Measurements from ENCODE around the gene SLC24A3. TPM values are rescaled to one million over a fixed set of nuclear protein-coding genes. Genes with fewer than 3 reads are reported as not detected.
"Not testable (repeated sequence)": the region's sequence is repeated elsewhere in the genome, so short reads cannot be mapped to it uniquely, and the experiment has no call there.

Gene SLC24A3
- total RNA-seq, 1 experiment from 2014 or later = 9.6 TPM

DNA sequence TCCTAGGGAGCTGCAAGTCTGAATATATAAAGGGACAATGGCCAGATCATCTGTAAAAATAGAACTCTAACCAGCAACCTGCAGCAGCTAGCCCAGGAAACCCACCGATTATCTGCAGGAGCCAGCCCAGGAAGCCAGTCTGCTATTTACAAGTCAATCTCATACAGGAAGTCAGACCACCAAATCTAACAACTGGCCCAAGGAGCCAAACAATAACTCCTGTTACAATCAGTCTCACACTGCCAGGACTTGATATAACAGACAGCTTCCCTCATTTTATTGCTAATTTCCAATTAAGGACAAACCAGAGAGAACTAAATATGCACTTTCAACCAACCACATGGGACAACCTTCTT is 531.2 kb downstream of the SLC24A3 start:
- no peak for DNase-seq (ENCODE audit: low read depth)

DNA sequence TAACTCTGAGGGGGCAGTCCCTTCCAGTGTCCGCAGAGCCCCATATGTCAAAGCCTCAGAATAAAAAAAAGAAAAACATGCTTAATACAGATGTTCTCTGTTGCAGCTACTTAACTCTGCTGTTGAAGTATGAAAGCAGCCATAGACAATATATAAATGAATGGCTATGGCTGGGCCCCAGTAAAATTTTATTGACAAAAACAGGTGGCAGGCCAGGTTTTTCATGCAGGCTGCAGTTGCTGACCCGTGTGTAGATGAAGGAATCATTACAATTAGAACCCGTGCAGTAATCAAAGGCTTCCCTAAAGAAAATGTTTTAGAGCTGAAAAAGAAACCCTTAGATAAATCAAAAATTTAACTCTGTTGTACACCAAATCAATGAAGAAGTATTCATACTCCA is 532.7 kb downstream of the SLC24A3 start:
- no peak for DNase-seq (ENCODE audit: low read depth)

DNA sequence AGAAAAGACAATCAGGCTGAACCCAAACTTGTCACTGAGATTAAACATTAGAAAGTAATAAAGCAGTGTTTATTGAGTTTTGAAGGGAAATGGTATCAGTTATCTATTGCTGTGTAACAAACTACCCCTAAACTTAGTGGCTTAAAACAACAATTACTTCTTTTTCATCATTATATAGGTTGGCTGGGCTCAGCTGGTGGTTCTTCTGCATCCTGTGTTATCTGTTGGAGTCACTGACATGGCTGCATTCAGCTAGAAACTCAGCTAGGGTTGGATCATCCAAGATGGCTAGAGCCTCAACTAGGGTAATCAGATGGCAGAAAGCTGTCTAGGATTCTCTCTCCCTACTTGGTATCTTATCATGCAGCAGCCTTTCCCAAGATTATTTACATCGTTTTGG is 533.1 kb downstream of the SLC24A3 start:
- DNase-seq (ENCODE audit: low read depth) = no peak

DNA sequence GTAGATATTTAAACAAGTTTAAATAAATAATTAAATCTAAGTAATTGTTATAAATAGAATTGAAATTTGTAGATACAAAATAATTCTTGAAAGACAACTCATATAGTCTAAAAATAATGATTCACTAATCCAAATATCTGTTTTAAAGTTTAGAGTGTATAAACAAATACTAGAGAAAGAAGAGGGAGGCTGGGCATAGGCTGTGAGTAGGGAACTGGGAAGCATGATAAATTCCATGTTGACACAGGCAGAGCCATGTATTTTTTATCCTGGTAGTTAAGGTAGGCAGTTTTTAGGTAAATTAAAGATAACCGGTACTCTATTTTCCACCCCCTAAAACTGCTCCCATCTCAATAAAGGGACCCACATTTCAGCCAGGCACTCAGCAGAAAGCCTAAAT is 534.0 kb downstream of the SLC24A3 start:
- no peak for DNase-seq (ENCODE audit: low read depth)

DNA sequence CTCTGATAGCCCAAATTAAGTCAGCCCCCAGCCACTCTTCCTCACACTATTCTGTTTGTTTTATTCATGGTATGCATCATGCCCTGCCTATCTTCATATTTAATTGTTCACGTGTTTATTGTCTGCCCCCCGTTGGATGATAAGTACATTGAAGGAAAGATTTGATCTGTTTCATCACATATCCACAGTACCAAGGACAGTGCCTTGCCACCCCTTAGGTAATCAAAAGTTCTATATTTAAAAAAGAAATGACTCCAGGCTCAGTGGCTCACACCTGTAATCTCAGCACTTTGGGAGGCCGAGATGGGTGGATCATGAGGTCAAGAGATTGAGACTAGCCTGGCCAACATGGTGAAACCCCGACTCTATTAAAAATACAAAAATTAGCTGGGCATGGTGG is 535.5 kb downstream of the SLC24A3 start:
- no peak for DNase-seq (ENCODE audit: low read depth)

DNA sequence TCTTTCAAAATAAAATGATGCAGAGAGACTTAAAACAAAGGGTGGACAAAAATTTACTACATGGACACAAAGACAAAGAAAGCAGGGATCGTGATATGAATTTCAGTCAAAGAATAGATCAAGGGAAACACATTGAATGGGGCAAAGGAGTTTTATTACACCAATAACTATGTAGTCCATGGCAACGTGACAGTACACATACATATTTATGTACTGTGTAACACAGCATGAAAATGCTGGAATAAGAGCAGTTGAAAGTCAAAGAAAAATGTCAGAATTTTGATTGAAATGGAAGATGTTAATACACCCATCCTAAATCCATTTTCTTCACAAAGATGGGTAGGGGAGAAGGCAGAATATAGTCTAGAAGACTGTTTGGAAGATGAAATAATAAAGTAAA is 536.2 kb downstream of the SLC24A3 start:
- no peak for DNase-seq (ENCODE audit: low read depth)

DNA sequence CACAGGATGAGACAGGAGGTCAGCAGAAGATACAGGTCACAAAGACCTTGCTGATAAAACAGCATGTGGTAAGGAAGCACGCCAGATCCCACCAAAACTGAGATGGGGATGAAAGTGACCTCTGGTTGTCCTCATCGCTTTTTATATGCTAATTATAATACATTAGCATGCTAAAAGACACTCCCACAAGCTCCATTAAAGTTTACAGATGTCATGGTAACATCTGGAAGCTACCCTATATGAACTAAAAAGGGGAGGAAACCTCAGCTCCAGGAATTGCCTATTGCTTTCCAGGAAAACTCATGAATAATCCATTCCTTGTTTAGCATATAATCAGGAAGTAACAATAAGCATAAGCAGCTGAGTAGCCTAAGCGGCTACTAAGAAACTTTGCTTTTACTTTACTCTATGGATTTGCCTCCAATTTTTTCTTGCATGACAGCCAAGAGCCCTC is 537.2 kb downstream of the SLC24A3 start:
- DNase-seq (ENCODE audit: low read depth) = no peak

DNA sequence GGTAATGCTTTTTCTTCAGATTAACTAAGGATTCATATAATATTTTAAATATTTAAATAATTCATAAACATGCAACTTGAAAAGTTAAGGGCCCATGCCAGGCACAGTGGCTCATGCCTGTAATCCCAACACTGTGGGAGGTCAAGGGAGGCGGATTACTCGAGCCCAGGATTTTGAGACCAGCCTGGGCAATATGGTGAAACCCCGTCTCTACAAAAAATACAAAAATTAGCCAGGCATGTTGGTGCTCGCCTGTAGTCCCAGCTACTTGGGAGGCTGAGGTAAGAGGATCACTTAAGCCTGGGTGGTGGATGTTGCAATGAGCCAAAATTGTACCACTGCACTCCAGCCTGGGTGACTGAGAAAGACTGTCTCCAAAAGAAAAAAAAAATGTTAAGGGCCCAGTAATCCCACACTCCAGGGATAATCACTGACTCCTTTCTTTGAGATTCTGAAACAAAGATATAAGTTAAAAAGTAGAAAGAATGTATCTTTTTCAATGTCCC is 537.7 kb downstream of the SLC24A3 start:
- no peak for DNase-seq (ENCODE audit: low read depth)

DNA sequence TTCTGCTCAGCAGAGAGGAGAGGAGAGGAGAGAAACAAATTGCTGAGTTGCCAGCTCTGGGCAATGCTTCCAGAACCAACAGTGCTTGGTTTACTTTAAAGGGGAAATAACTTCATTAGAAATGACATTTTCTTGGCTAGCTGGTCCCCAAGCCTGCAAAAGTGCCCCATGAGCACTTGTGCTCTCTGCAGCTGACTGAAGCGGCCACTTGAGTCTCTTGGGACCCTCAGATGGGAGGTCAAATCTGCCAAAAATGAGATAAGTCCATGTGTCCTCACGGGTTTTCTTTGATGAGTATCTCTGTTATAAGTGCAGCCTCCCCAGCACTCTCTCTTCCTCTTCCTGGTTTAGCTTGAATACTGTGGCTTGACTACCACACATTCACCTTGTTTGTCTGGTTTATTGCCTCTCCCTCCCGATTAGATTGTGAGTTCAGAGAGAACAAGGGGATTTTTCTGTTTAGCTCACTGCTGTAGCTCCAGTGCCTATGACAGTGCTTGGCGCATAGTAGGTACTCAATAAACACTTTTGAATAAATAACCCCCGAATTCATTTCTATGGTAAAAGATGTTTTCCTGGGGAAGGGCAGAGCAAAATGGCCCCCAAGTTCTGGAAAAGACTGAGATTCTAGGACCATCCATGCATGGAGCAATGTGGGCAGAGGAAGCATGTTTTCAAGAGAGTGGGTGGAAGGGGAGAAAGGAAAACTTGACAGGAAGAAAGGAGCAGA is 538.6 kb downstream of the SLC24A3 start:
- no peak for DNase-seq (ENCODE audit: low read depth)

DNA sequence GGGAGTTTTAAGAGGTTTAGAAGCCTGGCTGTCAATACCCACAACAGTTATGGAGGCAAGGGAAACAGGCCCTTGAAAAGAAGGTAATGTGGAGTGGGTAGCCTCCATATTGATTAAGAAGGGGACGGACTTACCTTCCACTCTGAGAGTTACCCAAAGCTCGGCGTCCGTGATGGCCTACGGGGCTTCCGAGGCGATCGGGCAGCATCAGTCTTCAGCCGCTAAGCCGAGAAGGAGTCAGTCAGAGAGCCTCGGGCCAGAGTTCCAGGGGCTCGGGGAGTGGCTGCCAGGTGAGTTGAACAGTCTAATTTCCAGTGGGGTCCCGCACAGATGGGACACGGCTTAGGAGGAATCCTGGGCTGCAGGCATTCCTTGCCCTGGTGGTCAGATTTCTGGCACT is 541.8 kb downstream of the SLC24A3 start:
- not testable (repeated sequence) for DNase-seq (ENCODE audit: low read depth)

DNA sequence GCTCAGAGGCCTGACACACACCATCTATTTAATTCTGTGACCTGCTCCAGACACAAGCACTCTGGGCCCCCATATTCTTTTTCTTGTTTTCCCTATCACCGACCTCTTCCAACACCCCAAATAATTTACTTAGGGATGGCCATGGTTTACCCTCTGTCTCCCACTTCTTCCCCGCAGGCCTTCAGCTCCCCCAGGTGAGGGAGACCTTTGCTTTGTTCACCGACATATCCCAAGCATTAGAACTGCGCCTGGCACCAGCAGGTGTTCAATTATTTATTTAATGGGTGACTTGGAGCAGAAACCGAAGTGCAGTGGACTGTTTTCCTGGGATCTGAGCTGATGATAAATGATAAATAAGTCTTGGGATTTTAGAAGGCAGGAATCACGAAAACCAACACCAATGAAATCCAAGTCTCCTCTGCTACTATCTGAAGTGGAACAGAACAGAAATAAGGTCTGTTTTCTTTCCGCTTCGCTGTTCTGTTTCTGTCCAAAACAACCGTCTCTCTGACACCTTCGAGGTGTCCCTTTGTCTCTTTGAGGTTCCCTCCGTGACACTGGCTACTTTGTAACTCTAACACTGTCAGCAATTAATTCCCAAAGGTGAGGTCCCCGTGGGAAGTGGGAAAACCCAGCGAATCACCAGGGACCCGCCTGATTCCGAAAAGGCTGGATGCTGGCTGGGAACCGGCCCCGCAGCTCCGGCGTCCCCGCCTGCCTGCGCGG is 544.5 kb downstream of the SLC24A3 start:
- DNase-seq (ENCODE audit: low read depth) = no peak

DNA sequence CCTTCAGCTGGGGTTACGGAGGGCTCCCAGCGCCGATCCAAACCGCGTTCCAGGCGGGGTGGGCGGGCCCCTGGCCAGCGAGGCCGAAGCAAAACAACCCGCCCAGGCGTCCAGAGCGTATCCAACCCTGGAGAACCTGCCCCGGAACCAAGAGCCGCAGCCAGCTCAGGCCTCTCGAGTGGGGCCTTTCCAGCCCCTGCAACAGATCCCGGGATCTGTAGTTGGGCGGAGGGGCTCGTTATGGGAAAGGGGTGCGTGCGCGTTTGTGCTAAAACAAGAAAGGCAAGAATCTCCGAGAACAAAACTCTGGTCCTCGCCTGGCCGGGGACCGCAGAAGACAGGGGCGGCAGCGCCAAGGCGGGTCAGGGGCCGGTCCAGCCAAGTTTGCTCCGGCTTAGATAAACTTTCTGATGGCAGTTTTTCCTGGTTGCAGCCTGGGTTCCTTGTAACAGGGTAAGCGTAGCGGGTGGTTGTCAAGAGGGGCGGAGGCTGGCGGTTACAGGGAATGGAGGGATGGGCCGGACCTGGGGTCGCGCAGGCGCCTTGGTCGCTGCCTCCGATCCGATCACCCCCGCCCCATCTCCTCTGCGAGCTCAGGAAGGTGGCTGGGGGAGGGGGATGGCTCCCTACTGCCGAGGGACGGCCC is 545.2 kb downstream of the SLC24A3 start:
- DNase-seq (ENCODE audit: low read depth) = peak; percentile 93

DNA sequence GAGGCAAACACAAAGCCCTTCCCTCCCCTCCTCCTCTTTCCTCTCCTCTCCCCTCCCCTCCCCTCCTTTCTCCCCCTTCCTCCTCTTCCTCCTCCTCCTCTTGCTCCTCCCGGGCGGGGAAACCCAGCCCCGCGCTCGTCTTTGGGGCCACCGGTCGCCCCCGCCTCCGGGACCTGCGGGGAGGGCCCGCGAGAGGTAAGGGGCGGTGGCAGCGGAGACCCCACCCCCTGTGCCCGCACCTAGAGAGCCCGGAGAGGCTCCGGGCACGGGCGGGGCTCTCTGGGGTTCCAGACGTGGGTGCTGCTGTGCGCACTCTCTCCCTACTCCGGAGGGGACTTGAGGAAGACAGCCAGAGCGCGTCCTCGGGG is 545.7 kb downstream of the SLC24A3 start, which contains the start of gene RIN2:
RIN2 (plus strand) TSS at position 126 of the 368 bp plus-strand sequence. CDS start 131,344 bp downstream, outside the sequence.
- no peak for DNase-seq (ENCODE audit: low read depth)

DNA sequence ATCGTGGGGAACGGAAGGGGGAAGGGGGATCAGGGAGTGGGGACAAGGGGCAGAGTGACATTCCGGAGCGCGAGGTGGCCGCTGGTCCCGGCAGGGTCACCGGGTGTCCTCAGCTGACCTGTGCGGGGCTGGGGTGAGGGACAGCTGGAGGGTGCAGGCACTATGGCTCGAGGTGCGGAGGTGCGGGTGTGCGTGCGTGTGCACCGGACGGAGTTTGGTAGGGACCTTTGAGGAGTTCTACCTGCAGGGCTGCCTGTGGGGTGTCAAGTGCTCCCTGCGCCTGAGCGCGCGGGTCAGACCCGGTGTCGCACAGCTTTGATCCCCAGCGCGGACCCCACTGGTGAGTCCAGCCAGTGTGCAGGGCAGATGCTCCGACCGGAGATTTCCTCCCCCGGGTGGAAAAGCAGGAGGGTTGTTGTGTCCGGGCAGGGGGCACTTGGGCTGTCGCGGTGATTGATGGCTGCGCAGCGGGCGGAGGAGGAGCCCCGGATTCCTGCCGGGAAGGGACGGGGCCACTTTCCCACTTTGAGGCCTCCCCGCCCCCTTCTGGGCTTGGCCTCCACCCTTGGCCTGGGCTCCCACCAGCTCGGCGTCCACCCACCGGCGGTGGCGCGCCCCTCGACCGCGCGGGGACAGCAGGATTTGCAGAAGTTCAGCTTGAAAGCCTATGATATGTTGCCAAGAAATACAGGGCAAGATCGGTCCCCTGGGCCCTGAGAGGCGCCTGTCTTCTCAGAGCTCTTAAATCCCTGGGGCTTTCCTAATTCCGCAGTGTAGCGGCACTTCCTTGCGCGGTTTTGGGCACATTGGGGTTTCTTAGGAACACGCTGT is 546.3 kb downstream of the SLC24A3 start:
- peak; percentile 84 for DNase-seq (ENCODE audit: low read depth)

DNA sequence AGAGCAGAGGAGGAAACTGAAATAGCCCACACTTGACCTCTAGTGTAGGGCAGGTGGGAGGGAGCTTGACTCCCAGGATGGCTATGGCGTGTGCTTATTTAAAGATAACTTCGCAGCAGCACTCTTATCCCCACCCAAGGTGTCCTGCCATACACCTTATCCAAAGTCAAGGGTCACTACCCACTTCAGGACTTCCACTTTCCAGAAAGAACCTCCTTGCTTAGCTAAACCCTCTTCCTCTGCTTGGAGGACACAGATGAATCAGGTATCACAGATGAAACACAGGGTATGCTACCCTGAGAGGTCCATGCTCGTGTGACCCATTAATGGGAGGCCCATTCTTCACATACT is 547.9 kb downstream of the SLC24A3 start:
- DNase-seq (ENCODE audit: low read depth) = no peak

DNA sequence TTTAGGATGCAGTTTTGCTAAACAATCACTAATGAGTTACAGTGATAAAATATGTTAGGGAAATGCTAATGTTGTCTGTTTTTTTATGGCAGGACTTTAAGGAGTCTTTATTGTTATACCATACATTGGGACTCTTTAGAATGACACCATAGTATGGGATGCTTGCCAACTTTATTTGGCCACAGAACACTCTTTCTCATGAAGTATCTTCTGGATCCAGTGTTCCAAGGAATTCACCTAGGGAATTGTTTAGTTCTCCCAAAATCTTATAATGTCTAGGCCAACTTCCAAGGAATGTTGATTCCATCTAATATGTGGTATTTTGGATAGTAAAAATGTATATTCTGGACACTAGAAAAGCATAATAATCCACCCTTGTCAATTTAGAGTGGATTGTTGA is 548.9 kb downstream of the SLC24A3 start:
- DNase-seq (ENCODE audit: low read depth) = no peak

DNA sequence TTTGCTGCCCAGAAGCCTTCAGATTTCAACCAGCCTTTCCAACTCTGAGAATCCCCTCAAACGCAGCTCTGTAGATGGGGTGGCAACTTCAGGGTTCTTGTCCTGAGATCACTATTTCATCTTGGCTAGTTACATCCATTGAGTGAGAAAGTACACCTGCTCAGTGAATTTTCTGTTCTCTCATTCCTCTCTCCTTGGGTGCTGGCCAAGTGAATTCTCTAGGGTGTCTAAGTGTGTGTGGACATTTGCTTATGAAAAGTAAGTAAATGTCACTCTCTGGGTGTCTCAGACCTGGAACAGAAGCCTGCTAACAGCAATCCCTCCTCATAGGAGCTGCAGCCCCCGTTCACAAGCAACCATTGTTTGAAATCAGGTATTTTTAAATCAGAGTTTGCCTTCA is 549.4 kb downstream of the SLC24A3 start:
- no peak for DNase-seq (ENCODE audit: low read depth)

DNA sequence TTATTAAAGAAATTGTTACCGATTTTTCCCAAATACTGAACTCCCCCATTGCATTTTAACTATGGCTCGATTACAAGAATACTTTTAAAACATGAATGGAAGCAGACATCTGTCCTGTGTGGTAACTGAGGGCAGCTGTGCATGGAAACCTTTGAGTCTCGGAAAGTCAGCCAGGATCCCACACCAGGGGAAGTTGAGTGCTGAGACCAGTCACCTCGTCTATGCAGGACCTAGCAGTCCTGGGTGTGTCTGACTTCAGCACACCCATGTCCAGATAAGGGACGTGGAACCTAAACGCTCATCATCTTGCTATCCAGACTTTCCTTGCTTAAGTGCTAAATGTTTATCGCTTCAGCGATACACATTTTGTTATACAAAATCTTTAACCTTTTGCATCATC is 551.8 kb downstream of the SLC24A3 start:
- no peak for DNase-seq (ENCODE audit: low read depth)

DNA sequence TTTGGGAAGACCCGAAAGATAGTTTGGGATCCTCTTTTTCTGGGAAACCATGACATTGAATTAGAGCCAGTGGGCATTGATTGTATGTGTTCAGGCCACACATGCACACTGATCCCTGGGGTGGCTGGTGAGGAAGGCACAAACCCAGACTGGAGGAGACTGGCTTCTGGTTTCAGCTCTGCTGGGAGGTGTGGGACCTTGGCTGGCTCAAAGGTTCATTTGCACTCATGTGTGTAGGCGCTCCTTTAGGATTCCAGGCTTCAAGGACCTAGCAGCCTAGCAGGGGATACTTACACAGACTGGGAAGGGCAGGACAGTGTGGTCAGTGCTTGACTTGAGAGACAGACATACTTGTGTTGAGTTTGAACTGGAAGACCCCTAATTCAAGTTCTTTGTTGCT is 552.8 kb downstream of the SLC24A3 start:
- no peak for DNase-seq (ENCODE audit: low read depth)

DNA sequence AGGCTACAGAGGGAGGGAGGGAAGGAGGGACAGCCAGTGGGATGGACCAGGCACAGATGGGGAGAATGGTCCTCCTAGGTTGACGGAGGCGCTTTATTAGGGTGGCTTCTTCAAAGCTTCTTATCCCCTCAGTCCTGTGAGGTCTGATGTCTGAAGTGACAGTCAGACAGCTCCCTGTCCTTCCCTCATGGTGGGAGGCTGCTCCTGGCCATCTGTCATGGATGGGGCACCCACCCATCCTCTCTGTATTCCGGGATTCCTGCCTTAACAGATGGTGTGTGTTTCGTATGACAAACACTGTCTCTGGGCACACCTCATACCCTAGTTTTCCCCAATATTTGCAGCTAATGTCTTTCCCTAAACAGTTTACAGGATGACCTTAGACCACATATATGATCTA is 553.5 kb downstream of the SLC24A3 start:
- DNase-seq (ENCODE audit: low read depth) = no peak

DNA sequence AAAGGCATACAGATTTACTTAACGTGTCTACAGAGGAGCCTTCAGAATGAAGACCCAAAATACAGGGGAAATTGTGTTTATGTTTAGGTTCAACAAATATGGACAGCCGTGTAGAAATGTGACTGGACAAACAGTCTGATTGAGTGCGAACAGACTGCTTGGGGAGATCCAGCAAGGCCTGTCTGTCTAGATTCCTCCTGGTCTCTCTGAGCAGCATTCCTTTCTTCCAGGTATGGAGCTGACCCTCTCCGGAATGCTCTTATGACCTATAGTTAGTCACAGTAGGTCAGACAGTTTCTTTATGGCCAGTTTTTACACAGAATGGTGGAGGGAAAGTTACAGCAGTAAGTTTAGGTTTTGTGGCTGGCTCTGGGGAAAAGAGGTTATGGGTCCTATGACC is 554.6 kb downstream of the SLC24A3 start:
- no peak for DNase-seq (ENCODE audit: low read depth)

DNA sequence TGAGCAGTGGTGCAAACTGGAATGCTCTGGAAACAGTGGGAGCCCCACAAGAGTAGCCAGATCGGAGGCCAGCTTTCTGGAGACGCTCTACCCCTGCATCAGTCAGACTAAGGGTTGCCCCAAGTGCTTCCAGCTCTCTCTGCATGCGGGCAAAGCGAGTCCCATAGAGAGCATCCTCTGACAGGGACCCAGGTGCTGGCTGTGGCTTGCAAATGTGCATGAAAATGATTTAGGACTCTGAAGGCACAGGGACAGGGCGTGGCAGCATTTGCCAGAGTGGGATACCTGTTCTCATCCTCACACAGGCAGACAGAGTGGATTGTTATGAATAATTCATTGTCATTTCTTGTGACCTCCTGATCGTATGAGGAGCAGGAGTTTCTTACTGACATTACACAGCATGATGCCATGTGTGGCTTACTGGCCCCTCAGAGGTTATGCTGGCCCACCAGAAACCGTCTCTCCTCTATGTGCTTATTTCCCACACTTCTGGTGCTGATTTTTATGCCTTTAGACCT is 555.9 kb downstream of the SLC24A3 start:
- no peak for DNase-seq (ENCODE audit: low read depth)
